ENCODE results near the gene PCDHGB6. TPM values are rescaled to one million over a fixed set of nuclear protein-coding genes. Genes with fewer than 3 reads are reported as not detected.

PCDHGB6 gene
- total RNA-seq: under 1 TPM in 1 of 2 experiments, not detected in 1; 0.05 TPM

GRCh38 chr5:141407790-141408505 lies at the start of gene PCDHGB6:
Gene PCDHGB6, plus strand, starts transcription at chr5:141408021. Its CDS starts 182 bp downstream, at chr5:141408203.

DNA sequence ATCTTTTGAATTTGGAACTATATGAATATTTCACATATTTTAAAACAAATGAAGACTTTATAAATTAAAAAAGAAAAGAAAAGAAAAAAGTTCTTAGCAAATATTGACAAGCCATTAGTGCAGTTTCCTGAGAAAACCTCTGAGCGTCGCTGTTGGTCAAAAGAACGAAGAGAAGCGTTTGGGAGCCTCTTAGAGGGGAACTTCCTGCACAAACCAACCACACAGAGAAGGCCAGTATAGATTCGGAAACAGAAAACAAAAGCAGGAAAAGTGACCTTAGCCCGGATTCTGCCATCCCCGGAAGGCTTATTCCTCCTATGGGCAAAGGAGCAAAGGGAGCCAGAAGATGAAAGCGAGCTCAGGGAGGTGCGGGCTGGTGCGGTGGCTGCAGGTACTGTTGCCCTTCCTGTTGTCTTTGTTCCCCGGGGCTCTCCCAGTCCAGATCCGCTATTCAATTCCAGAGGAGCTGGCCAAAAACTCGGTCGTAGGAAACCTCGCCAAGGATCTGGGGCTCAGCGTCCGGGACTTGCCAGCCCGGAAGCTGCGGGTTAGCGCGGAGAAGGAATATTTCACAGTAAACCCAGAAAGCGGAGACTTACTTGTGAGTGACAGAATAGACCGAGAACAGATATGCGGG lies 47.9 kb upstream of the PCDHGB6 start, which contains the start of gene PCDHGB2:
TSS of gene PCDHGB2 (plus strand) at position 205 of the 637 bp plus-strand sequence. CDS start at position 347, 142 bp downstream.

DNA sequence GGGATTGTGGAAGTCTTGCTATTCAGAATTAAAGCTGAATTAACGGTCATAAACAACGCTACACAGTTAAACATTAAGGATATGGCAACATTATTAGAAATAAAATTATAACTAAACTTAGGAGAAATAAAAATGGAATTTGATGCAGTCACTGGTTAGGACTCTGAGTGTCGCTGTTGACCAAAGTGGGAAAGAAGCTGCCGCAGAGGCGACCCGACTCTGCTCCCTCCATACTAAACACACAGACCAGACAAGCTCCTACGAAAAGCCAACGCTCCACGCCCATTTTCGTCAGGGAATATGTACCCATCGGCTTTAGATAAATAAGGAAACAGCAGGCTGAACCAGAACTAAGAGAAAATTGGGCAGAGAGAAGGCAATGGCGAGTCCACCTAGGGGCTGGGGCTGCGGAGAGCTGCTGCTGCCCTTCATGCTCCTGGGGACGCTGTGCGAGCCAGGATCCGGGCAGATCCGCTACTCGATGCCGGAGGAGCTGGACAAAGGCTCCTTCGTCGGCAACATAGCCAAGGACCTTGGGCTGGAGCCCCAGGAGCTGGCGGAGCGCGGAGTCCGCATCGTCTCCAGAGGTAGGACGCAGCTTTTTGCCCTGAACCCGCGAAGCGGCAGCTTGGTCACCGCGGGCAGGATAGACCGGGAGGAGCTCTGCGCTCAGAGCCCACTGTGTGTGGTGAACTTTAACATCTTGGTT lies 43.7 kb upstream of the PCDHGB6 start, which contains the start of gene PCDHGA5:
TSS of gene PCDHGA5 (plus strand) at position 211 of the 709 bp plus-strand sequence. CDS start at position 380, 169 bp downstream.

DNA sequence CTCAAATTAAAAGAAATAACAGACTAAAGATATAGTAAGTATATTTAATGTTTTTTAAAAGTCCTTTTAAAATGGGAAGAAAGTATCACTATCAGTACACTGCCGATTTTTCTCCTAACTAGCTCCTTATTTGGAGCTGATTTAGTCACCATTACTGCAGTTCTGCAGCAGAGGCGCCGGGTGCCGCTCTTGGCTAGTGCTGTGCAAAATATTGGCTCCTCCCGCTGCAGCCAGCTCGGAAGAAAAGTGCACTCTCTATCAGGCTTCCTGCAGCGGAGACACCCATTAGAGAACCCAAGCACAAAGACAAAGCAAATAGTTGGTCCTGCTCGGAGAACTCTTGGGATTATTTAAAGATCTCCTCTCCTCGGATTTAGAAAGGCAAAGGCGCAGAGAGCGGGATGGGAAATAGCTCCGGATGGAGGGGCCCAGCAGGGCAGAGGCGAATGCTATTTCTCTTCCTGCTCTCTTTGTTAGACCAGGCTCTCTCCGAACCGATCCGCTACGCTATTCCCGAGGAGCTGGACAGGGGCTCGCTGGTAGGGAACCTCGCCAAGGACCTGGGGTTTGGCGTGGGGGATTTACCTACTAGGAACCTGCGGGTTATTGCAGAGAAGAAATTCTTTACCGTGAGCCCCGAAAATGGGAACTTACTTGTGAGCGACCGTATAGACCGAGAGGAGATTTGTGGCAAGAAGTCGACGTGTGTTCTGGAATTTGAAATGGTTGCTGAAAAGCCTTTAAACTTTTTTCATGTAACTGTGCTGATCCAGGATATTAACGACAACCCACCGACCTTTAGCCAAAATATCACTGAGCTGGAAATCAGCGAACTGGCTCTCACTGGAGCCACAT lies 37.6 kb upstream of the PCDHGB6 start, which contains the start of gene PCDHGB3:
TSS of gene PCDHGB3 (plus strand) at position 249 of the 855 bp plus-strand sequence. CDS start at position 402, 153 bp downstream.

GRCh38 chr5:141373673-141374317 lies 34.0 kb upstream of the PCDHGB6 start, which contains the start of gene PCDHGA6:
Gene PCDHGA6, plus strand, starts transcription at chr5:141373891. Its CDS starts 193 bp downstream, at chr5:141374084.

DNA sequence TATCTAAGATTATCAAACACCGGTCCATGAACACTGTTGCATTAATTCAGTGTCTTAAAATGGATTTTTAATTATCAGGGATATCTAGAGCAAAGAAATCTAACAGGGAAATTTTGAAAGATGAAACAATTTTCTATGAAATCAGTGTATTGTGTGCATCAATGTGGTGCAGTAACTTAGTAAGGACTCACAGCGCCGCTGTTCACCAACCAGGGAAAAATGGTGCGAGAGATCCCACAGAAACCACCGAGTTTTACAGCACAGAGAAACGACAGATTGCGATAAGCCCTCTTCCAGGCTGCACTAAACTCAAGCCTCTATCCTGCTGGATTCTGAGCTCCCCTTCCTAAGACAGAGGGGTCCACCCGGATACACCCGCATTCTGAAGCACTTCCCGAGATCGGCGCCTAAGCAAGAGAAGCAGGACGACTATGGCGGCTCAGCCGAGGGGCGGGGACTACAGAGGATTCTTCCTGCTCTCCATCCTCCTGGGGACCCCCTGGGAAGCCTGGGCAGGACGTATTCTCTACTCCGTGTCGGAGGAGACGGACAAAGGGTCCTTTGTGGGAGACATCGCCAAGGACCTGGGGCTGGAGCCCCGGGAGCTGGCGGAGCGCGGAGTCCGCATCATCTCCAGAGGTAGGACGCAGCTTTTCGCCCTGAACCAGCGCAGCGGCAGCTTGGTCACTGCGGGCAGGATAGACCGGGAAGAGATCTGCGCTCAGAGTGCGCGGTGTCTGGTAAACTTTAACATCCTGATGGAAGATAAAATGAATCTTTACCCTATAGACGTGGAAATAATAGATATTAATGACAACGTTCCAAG lies 25.1 kb upstream of the PCDHGB6 start, which contains the start of gene PCDHGA7:
TSS of gene PCDHGA7 (plus strand) at position 274 of the 826 bp plus-strand sequence. CDS start at position 432, 158 bp downstream.

DNA sequence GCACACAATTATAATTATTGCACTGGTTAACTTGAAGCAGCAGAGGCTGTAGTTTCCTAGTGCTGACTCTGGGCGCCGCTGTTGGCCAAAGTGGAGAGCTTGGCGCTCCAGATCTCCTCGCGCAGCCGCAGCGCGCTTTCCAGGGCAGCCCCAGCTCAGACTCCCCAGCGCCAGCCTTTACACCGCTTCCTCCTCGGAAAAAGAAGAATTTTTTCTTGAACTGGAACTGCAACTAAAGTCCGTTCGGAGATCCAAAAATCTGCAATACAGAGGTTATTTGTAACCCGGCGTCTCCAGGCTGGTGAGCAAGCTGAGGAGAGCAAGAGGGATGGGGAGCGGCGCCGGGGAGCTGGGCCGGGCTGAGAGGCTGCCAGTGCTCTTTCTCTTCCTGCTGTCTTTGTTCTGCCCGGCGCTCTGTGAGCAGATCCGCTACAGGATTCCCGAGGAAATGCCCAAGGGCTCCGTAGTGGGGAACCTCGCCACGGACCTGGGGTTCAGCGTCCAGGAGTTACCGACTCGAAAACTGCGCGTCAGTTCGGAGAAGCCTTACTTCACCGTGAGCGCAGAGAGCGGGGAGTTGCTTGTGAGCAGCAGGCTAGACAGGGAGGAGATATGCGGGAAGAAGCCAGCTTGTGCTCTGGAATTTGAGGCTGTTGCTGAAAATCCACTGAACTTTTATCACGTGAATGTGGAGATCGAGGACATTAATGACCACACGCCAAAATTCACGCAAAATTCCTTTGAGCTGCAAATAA lies 20.1 kb upstream of the PCDHGB6 start, which contains the start of gene PCDHGB4:
TSS of gene PCDHGB4 (plus strand) at position 142 of the 755 bp plus-strand sequence. CDS start at position 329, 187 bp downstream.

GRCh38 chr5:141392429-141393198 lies 15.2 kb upstream of the PCDHGB6 start, which contains the start of gene PCDHGA8:
Gene PCDHGA8, plus strand, starts transcription at chr5:141392633. Its CDS starts 181 bp downstream, at chr5:141392814.

DNA sequence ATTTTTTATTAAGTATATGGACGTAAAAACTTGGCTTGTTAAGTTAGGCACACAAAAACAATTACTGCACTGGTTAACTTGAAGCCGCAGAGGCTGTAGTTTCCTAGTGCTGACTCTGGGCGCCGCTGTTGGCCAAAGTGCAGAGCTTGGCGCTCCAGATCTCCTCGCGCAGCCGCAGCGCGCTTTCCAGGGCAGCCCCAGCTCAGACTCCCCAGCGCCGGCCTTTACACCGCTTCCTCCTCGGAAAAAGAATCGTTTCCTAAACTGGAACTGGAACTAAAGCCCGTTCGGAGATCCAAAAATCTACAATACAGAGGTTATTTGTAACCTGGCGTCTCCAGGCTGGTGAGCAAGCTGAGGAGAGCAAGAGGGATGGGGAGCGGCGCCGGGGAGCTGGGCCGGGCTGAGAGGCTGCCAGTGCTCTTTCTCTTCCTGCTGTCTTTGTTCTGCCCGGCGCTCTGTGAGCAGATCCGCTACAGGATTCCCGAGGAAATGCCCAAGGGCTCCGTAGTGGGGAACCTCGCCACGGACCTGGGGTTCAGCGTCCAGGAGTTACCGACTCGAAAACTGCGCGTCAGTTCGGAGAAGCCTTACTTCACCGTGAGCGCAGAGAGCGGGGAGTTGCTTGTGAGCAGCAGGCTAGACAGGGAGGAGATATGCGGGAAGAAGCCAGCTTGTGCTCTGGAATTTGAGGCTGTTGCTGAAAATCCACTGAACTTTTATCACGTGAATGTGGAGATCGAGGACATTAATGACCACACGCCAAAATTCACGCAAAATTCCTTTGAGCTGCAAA lies 9.9 kb upstream of the PCDHGB6 start, which contains the start of gene PCDHGB5:
TSS of gene PCDHGB5 (plus strand) at position 192 of the 796 bp plus-strand sequence. CDS start at position 373, 181 bp downstream.

DNA sequence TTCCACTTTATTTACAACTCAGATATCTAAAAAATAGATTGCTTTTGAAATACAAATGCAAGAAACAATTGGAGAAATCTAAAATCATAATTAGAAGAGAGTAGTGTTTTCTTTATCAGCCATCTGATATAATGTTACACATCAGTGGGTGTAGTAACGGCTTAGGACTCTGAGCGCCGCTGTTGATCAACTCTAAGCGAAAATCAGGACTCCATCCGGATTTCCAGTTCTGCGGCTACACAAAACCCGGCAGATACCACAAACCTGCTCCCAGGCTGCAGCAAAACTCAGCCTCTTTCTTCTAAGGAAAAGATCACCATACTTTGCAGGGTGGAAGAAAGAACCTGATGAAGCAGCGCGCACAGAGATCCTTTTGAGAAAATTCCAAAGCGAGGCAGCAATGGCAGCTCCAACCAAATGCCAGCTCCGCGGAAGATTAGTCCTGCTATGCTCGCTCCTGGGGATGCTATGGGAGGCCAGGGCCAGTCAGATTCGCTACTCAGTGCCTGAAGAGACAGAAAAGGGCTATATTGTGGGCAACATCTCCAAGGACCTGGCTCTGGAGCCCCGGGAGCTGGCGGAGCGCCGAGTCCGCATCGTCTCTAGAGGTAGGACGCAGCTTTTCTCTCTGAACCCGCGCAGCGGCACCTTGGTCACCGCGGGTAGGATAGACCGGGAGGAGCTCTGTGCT lies 5.1 kb upstream of the PCDHGB6 start, which contains the start of gene PCDHGA9:
TSS of gene PCDHGA9 (plus strand) at position 226 of the 691 bp plus-strand sequence. CDS start at position 401, 175 bp downstream.

DNA sequence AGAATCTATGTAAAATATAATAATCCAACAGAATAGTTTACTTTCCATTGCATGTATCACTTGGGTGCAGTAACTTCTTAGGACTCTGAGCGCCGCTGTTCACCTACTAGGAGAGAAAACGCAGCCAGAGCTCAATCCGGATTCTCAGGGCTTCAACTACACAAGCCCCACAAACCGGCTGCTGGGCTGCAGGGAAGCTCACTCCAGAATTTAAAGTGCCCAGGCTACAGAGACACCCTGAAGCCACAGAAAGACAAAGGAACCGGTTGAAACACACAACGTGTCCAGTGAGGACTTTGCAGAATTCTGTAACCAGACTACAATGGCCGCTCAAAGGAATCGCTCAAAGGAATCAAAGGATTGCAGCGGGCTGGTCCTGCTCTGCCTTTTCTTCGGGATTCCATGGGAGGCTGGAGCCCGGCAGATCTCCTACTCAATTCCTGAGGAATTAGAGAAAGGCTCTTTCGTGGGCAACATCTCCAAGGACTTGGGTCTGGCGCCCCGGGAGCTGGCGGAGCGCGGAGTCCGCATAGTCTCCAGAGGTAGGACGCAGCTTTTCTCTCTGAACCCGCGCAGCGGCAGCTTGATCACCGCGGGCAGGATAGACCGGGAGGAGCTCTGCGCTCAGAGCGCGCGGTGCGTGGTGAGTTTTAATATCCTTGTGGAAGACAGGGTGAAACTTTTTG lies 5.2 kb downstream of the PCDHGB6 start, which contains the start of gene PCDHGA10:
TSS of gene PCDHGA10 (plus strand) at position 134 of the 686 bp plus-strand sequence. CDS start at position 323, 189 bp downstream.

GRCh38 chr5:141417494-141418172 lies 9.8 kb downstream of the PCDHGB6 start, which contains the start of gene PCDHGB7:
Gene PCDHGB7, plus strand, starts transcription at chr5:141417677. Its CDS starts 183 bp downstream, at chr5:141417860.

GRCh38 chr5:141420855-141421488 lies 13.2 kb downstream of the PCDHGB6 start, which contains the start of gene PCDHGA11:
Gene PCDHGA11, plus strand, starts transcription at chr5:141421051. Its CDS starts 177 bp downstream, at chr5:141421228.

GRCh38 chr5:141430332-141431113 lies 22.7 kb downstream of the PCDHGB6 start, which contains the start of gene PCDHGA12:
Gene PCDHGA12, plus strand, starts transcription at chr5:141430507. Its CDS starts 253 bp downstream, at chr5:141430760.

All from activated naive CD4-positive, alpha-beta T cell treated with anti-CD3 and anti-CD28 coated beads, Interleukin-2, amount 10 ng/mL, durations not matched to agents 5 hours and 36 hours (primary cell).